Head of caudate nucleus (tissue), 42 donors: ENCODE data around the gene ESM1.
A peak's percentile ranks its signal among the peaks of the same experiment; 100 is the strongest.

ENCODE experiments used
- DNase-seq, 42 donors: peaks; one replicate each; pipeline versions ENCODE4 v3.0.0 to v3.0.0-alpha.2; 2020 to 2021; ENCODE audit warnings: mixed read lengths in 7 of 42
- intact Hi-C: fragments of 100-400 bp; cut with DNase I; formaldehyde crosslinking; loops from one replicate; pipeline ENCODE4 v1.15.0; 2022

The ESM1 gene

DNA sequence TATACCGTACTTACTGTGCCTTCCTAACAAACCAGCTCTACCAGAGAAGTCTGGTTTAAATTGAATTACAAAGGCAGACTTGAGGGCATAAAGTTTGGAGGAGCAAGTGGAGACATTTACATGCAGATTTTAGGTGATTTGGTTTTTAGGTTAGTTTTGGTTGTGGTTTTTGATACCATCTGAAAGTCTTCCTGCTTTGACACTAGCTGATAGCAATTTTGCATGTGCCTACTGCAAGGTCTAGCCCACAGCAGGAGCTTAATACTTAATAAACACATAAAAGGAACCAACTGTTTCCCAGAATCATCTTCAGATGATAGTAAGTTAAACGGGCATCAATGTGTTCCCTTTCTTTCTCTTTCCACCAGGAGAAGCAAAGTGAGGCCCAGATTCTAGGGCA is 3.4 kb upstream of the ESM1 start:
- intact Hi-C loops: no loop called here
- DNase-seq: no peak

DNA sequence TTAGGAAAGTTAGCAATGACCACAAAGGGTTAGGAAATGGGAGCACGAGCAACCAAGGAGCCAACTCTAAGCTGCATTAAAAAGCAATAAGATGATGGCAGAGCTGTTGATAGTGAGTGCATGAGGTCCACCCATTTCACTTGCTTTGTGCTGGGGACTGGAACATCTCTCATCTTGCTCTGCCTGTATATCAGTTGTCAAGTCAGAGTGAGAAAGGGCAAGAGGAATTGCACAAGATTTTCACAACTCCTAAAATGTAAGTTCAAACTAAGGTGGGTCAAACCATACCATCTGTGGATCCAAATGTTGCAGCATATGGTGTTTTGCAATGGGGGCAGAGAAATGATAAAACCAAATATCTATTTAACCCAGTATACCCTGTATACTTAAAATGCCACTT is 2.8 kb upstream of the ESM1 start:
- DNase-seq: no peak
- intact Hi-C loops: no loop called here

DNA sequence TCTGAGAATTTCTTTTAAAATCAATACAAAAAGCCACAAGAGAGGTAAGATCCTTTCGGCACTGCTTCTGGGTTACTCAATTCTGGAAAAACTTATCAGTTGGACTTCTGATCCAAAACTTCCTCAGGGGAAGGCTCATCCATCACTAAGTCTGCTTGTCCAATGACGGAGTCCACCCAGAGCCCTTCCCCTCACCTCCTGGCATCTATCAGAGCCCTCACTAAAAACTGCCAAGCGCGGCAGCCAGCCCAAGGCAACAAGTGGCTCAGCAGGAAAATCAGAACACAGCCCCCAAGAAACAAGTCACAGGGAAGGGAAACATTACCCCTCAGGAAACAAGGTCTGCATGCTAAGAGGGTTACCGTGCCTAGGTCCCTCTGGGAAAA is 869 bp upstream of the ESM1 start:
- no peak for DNase-seq
- intact Hi-C loops: no loop called here

DNA sequence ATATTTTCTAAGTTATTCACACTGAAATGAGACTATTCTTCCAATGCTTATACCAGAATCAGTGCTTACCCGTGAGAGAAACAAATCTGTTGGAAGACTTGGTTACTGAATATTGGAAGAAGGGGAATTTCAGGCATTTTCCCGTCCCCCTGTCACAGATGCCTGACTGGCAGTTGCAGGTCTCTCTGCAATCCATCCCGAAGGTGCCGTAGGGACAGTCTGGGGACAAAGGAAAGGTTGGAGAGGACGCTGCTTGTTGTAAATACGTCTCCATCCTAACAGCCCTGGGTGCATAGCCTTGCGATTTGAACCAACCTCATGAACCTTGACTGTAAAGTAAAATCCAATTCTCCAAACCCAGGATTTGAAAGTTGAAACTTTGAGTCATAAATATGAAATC is 3.5 kb downstream of the ESM1 start:
- no peak for DNase-seq
- intact Hi-C loops: no loop called here

- intact Hi-C loops: no loop called here
- no peak for DNase-seq
Measured at GRCh38 chr5:54975701-54976100, 9.7 kb downstream of the ESM1 start.

- DNase-seq: no peak
- intact Hi-C loops: no loop called here
Measured at GRCh38 chr5:54969856-54970828, 15.3 kb downstream of the ESM1 start.

DNA sequence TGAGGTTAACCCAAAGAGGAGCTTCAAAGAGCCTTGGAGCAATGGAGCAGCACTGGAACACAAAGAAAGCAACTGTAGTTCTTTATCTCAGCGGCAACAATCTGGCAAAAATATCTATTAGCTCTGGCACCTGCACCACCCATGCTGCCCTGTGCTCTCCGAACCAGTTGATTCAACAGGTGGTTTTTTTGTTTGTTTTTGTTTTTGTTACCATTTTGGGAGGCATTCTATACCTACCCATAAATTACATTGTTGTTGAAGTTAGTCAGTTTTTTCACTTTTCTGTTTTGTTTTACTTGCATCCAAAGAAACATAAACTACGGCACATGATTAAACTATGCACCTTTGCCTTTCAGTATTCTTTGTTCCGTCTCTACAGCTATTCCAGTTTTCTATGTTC is 16.2 kb downstream of the ESM1 start:
- intact Hi-C loops: no loop called here
- no peak for DNase-seq

GRCh38 chr5:54965806-54966205 is 19.6 kb downstream of the ESM1 start:
- intact Hi-C loops: no loop called here
- no peak for DNase-seq

- intact Hi-C loops: no loop called here
- no peak for DNase-seq
Measured at GRCh38 chr5:54964405-54964804, 21.0 kb downstream of the ESM1 start.

GRCh38 chr5:54959673-54960418 is 25.5 kb downstream of the ESM1 start:
- intact Hi-C loops: no loop called here
- no peak for DNase-seq

DNA sequence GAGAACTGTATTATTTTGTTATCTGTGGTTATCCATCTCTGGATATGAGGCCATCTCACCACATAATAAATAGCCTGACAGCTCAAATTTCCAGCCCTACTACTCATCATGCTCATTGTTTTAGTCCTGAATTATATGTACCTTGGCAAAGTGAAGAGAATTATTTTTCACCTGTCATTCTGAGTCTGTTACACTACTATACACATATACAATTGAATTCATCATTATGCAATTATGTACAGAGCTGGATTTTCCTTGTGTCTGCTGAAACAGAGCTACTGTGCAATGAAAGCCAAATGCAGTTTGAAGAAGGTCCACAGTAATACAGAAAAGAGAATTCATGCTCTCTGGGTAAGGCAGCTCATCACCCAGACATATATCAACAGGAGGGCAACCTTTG is 28.5 kb downstream of the ESM1 start:
- DNase-seq: no peak
- intact Hi-C loops: no loop called here

DNA sequence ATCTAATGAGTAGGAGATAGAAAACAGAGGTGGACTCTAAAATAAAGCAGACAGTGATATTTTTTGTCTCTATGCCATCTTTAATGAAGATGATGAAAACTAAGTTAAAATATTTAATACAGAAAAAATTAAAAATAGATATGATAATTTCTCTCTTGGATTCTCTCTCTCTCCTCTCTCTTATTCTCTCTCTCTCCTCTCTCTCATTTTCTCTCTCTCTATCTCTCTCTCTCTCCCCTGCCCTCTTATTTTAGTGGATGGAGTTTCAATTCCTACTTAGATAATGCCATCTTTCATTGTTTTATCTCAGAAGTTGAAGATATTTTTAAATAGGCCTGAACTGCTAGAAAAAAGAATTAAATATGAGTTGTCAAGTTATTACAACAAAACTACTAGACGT is 38.2 kb downstream of the ESM1 start:
- intact Hi-C loops: no loop called here

GRCh38 chr5:54946306-54946819 is 39.0 kb downstream of the ESM1 start:
- DNase-seq: no peak
- intact Hi-C loops: no loop called here

More for the DNA sequence above, 38.2 kb downstream of the ESM1 start:
- no peak for DNase-seq

DNA sequence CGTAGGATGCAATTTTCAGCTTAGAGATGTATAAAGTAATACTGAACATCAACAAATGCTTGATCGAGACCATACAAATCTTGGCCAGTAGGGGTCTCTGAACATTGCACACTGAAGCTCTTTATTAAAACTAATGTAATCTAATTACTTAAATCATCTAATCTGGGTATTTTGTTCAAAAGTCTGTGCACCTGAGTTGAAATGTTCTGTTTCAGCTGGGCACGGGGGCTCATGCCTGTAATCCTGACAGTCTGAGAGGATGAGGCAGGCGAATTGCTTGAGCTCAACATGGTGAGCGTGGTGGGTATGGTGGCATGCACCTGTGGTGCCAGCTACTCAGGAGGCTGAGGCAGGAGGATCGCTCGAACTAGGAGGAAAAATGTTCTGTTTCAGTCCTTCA is 41.0 kb downstream of the ESM1 start:
- peak in 15 of 42 donors; percentile 2 to 49 (median 12) for DNase-seq
- intact Hi-C loops: no loop called here

DNA sequence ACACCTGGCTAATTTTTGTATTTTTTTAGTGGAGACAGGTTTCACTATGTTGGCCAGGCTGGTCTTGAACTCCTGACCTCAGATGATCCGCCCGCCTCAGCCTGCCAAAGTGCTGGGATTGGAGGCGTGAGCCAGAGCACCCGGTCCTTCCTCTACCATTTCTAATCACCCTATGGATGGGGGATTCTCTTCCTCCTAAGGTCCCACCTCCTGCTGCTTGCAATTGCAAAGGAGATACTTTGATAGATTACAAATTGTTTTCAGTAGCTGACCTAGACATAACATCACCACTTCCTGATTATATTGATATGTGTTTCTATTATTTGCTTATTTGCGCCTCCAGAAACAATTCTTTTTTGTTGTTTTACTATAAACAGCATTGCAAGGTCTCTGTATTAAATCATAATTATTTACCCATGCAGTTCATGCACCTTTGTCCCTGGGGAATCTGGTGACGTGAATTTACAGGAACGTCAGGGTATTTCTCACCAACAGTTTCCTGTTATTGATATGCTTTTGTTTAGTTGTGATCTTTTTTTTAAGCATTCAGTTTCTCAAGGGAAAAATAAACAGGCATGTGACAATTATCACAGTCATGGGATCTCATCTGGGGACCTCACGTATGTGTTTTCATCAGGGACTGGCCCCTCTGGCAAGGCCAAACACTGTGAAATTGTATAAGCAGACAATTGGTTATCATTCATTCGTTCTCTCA is 43.2 kb downstream of the ESM1 start:
- intact Hi-C loops: no loop called here
- DNase-seq: no peak

GRCh38 chr5:54936201-54936600 is 49.2 kb downstream of the ESM1 start:
- intact Hi-C loops: no loop called here
- DNase-seq: no peak

- no peak for DNase-seq
- intact Hi-C loops: no loop called here
Measured at GRCh38 chr5:54932789-54933188, 52.6 kb downstream of the ESM1 start.

- intact Hi-C loops: no loop called here
- no peak for DNase-seq
Measured at GRCh38 chr5:54930736-54931135, 54.7 kb downstream of the ESM1 start.
